PC-9 (cell line): ENCODE data around the gene MFNG. TPM values are rescaled to one million over a fixed set of nuclear protein-coding genes. Genes with fewer than 3 reads are reported as not detected.

Experiments
- BruUV-seq: library from RNA; stranded (reverse); fragments of 400-500 nt; replicated peaks from 2 replicates; lab custom pipeline; 2021; lab: Mats Ljungman, UMichigan
- CTCF ChIA-PET: fragments of 300-600 bp; sonication (Branson Sonifier 250); formaldehyde crosslinking; loops from one replicate; lab custom pipeline; 2022; ENCODE audit warnings: antibody characterized with exemption; lab: Charles Lee
- POLR2A ChIA-PET: fragments of 300-600 bp; sonication (Branson Sonifier 250); formaldehyde crosslinking; loops from one replicate; lab custom pipeline; 2022; ENCODE audit warnings: antibody characterized with exemption; ENCODE audit not compliant: unreplicated experiment; lab: Charles Lee
- DNase-seq, 2 experiments: peaks; one replicate each; pipeline versions ENCODE4 v3.0.0 to v3.0.0-alpha.2; 2015 to 2022; ENCODE audit warnings: mixed read lengths in 1 of 2
- H2AFZ ChIP-seq: fragments of 200-600 bp; sonication (generic); 2 replicates; pipeline ENCODE4 v1.8.1; 2017; ENCODE audit warnings: antibody characterized with exemption
- H3F3A ChIP-seq: fragments of 200-600 bp; sonication (generic); 2 replicates; pipeline ENCODE4 v1.8.1; 2017; ENCODE audit warnings: antibody characterized with exemption, mild to moderate bottlenecking, low read depth; ENCODE audit not compliant: insufficient read depth
- H3K27ac ChIP-seq: fragments of 200-600 bp; sonication (generic); 2 replicates; pipeline ENCODE4 v1.6.1; 2016; ENCODE audit warnings: mixed run types
- H3K27me3 ChIP-seq: fragments of 200-600 bp; sonication (generic); 2 replicates; pipeline ENCODE4 v1.6.1; 2016; ENCODE audit warnings: low read depth, mixed run types; ENCODE audit not compliant: insufficient read depth
- H3K36me3 ChIP-seq: fragments of 200-600 bp; sonication (generic); 2 replicates; pipeline ENCODE4 v1.6.1; 2016; ENCODE audit warnings: low read depth, mixed run types
- H3K4me1 ChIP-seq: fragments of 200-600 bp; sonication (generic); replicated peaks from 2 replicates; pipeline ENCODE4 v1.6.1; 2016; ENCODE audit warnings: mixed run types; ENCODE audit not compliant: insufficient read depth
- H3K4me2 ChIP-seq: fragments of 200-600 bp; sonication (generic); 2 replicates; pipeline ENCODE4 v1.6.1; 2017; ENCODE audit warnings: mixed run types
- H3K4me3 ChIP-seq: fragments of 200-600 bp; sonication (generic); 2 replicates; pipeline ENCODE4 v1.6.1; 2016; ENCODE audit warnings: mixed run types
- H3K79me2 ChIP-seq: fragments of 200-600 bp; sonication (generic); 2 replicates; pipeline ENCODE4 v1.6.1; 2017; ENCODE audit warnings: low read depth, mixed run types
- H3K9me2 ChIP-seq: fragments of 200-600 bp; sonication (generic); 2 replicates; pipeline ENCODE4 v1.8.1; 2017; ENCODE audit warnings: mild to moderate bottlenecking; ENCODE audit not compliant: insufficient read depth
- H3K9me3 ChIP-seq: fragments of 200-600 bp; sonication (generic); 2 replicates; pipeline ENCODE4 v1.8.1; 2016; ENCODE audit warnings: low read depth; ENCODE audit not compliant: insufficient read depth
- H4K20me1 ChIP-seq: fragments of 200-600 bp; sonication (generic); 2 replicates; pipeline ENCODE4 v1.8.1; 2017; ENCODE audit not compliant: insufficient read depth
- CTCF ChIP-seq: fragments of 200-600 bp; sonication (generic); conservative IDR thresholded peaks from 2 replicates; pipeline ENCODE4 v1.6.1; 2017; ENCODE audit warnings: mixed run types, antibody characterized with exemption, mild to moderate bottlenecking, moderate library complexity
- EZH2 ChIP-seq: fragments of 200-600 bp; sonication (generic); IDR thresholded peaks from 2 replicates; pipeline ENCODE4 v1.8.0; 2017; ENCODE audit warnings: antibody characterized with exemption, low read depth
- intact Hi-C: fragments of 100-400 bp; cut with micrococcal nuclease; formaldehyde crosslinking; loops from one replicate; pipeline ENCODE4 v1.10.0; 2022; ENCODE audit not compliant: unreplicated experiment
- total RNA-seq: library from RNA; stranded (reverse); gene quantifications from 2 replicates; pipeline ENCODE4 v1.2.3, GENCODE V29; 2021

The MFNG gene
- total RNA-seq, 1 experiment from 2014 or later: 28.1 TPM

- Histone ChIP-seq H3K27me3 (no peaks in the 10 kb centered on the region), H3K4me1 (peaks cover 27% of the 10 kb centered on the region), H3K4me2 (no peak overlapping the region), H3K27ac (no peak overlapping the region), H4K20me1 (no peaks in the 10 kb centered on the region), H3F3A (peaks cover 20% of the 10 kb centered on the region), H3K9me3 (no peaks in the 10 kb centered on the region), H3K4me3 (no peak overlapping the region), H3K9me2 (no peaks in the 10 kb centered on the region), H3K36me3 (no peaks in the 10 kb centered on the region), H2AFZ (no peak overlapping the region), H3K79me2 (no peaks in the 10 kb centered on the region)
- intact Hi-C loops: loop anchor here (1.0 to 10.0 kb wide), 9 partner anchors 44 to 675 kb away; no protein-coding TSS in a partner anchor
- ChIA-PET CTCF (interaction anchor here (0.5 to 3.5 kb wide), 7 partner anchors 11 to 566 kb away, joined by 3 to 33 read pairs (median 3); no protein-coding TSS in a partner anchor), POLR2A (no interaction called here)
- DNase-seq: peak; percentile 61 to 92
- BruUV-seq: no TSS peak
- TF ChIP-seq CTCF (peak; percentile 100), EZH2 (no peak)
These were observed 28.9 kb downstream of the MFNG start for GRCh38 chr22:37457093-37457893.

GRCh38 chr22:37456346-37456745 lies 29.8 kb downstream of the MFNG start:
- Histone ChIP-seq H4K20me1 (no peaks in the 10 kb centered on the region), H3K9me2 (no peaks in the 10 kb centered on the region), H3F3A (peaks cover 20% of the 10 kb centered on the region), H3K4me1 (peaks cover 27% of the 10 kb centered on the region), H3K79me2 (no peaks in the 10 kb centered on the region), H3K4me2 (no peak overlapping the region), H3K36me3 (no peaks in the 10 kb centered on the region), H3K9me3 (no peaks in the 10 kb centered on the region), H3K27me3 (no peaks in the 10 kb centered on the region), H2AFZ (no peak overlapping the region), H3K27ac (no peak overlapping the region), H3K4me3 (no peak overlapping the region)
- ChIA-PET POLR2A (no interaction called here), CTCF (interaction anchor here (0.6 to 3.5 kb wide), 4 partner anchors 32 to 196 kb away, joined by 3 to 33 read pairs (median 3); no protein-coding TSS in a partner anchor)
- BruUV-seq: no TSS peak
- intact Hi-C loops: loop anchor here (2.0 to 10.0 kb wide), 6 partner anchors 44 to 674 kb away; no protein-coding TSS in a partner anchor
- TF ChIP-seq EZH2 (no peak), CTCF (no peak)
- no peak for DNase-seq

- Histone ChIP-seq H3K9me2 (no peaks in the 10 kb centered on the region), H3K36me3 (no peaks in the 10 kb centered on the region), H3K9me3 (no peaks in the 10 kb centered on the region), H3K4me3 (no peak overlapping the region), H3K27ac (peak overlapping the region; percentile 83), H3F3A (peaks cover 20% of the 10 kb centered on the region), H2AFZ (no peak overlapping the region), H3K4me1 (peaks cover 27% of the 10 kb centered on the region), H3K4me2 (peak overlapping the region; percentile 68), H3K79me2 (no peaks in the 10 kb centered on the region), H3K27me3 (no peaks in the 10 kb centered on the region), H4K20me1 (no peaks in the 10 kb centered on the region)
- ChIA-PET POLR2A (interaction anchor here (0.6 to 0.9 kb wide), 4 partner anchors 90 to 1844 kb away, joined by 3 to 8 read pairs (median 4); no protein-coding TSS in a partner anchor), CTCF (interaction anchor here (0.6 to 3.5 kb wide), 4 partner anchors 138 to 721 kb away, joined by 3 to 33 read pairs (median 4); no protein-coding TSS in a partner anchor)
- BruUV-seq: no TSS peak
- TF ChIP-seq EZH2 (no peak), CTCF (no peak)
- DNase-seq: no peak
- intact Hi-C loops: loop anchor here (1.0 to 10.0 kb wide), 7 partner anchors 24 to 674 kb away; no protein-coding TSS in a partner anchor
These were observed 30.3 kb downstream of the MFNG start for GRCh38 chr22:37455896-37456295.
